Measurements from ENCODE around the gene ZNRD2.
A peak's percentile ranks its signal among the peaks of the same experiment; 100 is the strongest.

DNA sequence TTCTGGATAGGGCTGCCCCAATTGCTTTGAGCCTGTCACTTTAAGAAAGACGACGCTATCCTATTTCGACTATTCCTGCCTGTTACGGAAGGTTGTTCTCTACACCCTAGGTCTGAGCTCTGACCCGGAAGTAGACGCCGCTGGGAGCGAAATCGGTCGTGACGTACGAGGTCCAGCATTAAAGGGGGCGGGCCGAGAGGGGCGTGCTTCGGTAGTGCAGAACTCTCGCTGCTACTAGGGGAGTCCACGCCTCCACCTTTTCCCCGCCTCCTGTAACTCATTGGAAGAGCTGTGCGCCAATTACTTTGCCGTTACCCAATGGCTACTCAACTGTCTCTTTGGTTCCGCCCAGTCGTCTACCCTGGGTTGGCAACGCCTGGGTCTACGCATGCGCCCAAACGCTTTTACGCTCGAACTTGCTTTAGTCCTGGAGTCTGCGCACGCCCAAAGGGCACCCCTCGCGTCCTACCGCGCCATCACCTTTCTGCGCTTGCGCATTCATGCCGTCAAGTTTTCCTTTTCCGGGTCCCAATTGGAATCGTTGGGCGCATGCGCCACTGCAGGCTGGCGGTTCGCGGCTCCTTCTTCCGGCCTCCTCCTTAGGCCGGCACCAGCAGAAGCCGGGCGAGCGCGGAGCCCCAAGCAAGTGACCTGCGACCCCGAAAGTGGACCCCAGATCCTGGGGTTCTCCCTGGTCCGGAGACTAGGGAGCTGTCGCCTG, 45.1 kb downstream of the ZNRD2 start, which contains the start of gene PCNX3:
- TF ChIP-seq, protein P1, sequence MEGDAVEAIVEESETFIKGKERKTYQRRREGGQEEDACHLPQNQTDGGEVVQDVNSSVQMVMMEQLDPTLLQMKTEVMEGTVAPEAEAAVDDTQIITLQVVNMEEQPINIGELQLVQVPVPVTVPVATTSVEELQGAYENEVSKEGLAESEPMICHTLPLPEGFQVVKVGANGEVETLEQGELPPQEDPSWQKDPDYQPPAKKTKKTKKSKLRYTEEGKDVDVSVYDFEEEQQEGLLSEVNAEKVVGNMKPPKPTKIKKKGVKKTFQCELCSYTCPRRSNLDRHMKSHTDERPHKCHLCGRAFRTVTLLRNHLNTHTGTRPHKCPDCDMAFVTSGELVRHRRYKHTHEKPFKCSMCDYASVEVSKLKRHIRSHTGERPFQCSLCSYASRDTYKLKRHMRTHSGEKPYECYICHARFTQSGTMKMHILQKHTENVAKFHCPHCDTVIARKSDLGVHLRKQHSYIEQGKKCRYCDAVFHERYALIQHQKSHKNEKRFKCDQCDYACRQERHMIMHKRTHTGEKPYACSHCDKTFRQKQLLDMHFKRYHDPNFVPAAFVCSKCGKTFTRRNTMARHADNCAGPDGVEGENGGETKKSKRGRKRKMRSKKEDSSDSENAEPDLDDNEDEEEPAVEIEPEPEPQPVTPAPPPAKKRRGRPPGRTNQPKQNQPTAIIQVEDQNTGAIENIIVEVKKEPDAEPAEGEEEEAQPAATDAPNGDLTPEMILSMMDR (IDR thresholded peaks at IDR 0.05), result peak in 1 of 6 experiments; percentile 57
- peak; percentile 63 to 70 for TF ChIP-seq POLR2A (IDR thresholded peaks at IDR 0.05)
